ENCODE results near the gene TAL1. TPM values are rescaled to one million over a fixed set of nuclear protein-coding genes. Genes with fewer than 3 reads are reported as not detected.

TAL1 gene
- total and polyA plus RNA-seq, 8 donors = 0.28 to 3.2 (median 0.74) TPM

DNA sequence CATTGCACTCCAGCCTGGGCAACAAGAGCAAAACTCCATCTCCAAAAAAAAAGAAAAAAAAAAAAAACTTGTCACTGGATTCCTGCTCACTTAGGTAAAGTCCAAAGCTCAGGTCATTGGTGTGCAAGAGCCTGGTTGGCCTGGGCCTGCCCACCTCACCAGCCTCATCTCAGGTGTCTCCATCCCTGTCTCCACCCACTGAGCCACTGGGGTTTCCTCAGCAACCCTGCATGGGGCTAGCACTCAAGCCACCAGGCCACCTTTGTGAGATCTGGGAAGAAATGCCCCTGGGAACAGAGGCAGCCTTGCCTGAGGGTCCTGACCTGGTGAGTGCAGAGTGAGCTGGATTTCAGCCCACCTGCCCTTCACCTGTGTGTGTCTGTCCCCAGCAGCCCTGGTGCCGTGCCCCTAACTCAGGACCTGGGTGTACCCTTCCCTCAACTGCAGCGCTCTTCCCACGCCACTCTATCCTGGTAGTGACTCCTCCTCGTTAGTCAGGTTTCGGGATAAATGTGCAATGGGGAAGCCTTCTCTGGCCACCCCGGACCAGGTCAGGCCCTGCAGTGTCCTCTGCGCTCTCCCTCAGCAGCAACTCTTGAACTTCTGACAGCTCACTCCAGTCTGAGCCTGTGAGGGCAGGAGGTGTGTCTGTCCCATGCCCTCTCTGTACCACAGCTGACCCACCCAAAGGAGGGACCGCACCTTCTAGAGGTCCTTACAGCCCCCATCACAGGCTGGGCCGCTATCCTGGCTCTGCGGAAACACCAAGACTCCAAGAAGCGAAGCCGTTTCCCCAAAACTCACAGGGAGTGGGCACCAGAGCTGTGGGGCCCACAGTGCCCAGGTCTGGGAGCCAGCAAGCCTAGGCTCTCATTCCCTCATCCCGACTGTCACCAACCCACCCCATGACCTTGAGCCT is 45.5 kb downstream of the TAL1 start:
- ATAC-seq (no peak), FAIRE-seq (no peak), DNase-seq (no peak)
- Histone ChIP-seq H3K27ac (no peak overlapping the region), H3K4me1 (peaks cover 8 to 11% (median 8%) of the 10 kb centered on the region in 3 donors), H3K27me3 (no peaks in the 10 kb centered on the region), H3K9me3 (no peaks in the 10 kb centered on the region), H3K36me3 (no peaks in the 10 kb centered on the region), H3K4me3 (no peak overlapping the region)
- intact Hi-C loops (cut with DNase I) = loop anchor here in 2 of 3 donors (10.0 kb wide), 4 partner anchors 78 to 538 kb away; partner anchors contain the start of gene FOXE3 (in 1 of the 2)
- WGBS, 2 donors = 93 to 94% methylated on average over 13 of the region's 13 CpGs
- TF ChIP-seq, protein P1, sequence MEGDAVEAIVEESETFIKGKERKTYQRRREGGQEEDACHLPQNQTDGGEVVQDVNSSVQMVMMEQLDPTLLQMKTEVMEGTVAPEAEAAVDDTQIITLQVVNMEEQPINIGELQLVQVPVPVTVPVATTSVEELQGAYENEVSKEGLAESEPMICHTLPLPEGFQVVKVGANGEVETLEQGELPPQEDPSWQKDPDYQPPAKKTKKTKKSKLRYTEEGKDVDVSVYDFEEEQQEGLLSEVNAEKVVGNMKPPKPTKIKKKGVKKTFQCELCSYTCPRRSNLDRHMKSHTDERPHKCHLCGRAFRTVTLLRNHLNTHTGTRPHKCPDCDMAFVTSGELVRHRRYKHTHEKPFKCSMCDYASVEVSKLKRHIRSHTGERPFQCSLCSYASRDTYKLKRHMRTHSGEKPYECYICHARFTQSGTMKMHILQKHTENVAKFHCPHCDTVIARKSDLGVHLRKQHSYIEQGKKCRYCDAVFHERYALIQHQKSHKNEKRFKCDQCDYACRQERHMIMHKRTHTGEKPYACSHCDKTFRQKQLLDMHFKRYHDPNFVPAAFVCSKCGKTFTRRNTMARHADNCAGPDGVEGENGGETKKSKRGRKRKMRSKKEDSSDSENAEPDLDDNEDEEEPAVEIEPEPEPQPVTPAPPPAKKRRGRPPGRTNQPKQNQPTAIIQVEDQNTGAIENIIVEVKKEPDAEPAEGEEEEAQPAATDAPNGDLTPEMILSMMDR (IDR thresholded peaks at IDR 0.05) = no peak

DNA sequence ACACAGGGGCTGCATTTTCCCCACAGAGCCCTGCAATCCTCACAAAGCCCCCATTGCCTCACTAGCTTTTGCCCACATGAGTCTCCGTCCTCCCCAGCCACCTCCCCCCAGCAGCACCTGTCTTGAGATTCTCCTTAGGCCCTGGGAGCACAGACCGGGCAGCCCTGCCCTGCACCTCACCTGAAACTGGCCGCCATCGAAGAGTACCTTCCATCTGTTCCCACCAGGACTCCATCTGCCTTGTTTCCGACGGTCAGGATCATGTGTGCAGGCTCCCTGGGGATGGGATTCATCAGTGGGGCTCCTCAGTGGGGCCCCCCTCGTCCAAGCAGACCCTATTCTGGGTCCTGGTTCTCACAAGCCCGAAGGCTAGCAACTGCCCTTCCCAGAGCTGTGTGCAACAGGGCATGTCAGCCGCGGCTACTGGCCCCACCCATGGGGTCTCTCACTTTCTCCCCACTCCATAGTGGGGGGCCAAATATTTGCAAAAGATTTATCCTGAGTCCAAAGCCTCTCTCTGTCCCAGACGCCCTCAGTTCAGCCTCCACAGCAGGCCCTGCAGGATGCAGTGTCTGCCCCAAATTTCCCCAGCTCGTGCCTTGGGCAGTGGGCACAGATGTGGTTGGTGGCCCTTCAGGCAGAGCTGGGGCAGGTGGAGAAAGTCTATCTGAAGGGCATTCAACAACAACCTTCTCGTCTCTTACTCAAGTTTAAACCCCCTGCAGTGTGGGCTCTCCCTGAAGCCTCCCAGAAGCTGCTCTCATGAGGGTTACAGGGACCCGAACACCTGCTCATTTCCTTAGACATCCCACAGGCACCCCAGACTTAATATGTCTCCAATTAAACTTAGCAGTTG is 47.0 kb downstream of the TAL1 start:
- Histone ChIP-seq H3K36me3 (no peaks in the 10 kb centered on the region), H3K27me3 (no peaks in the 10 kb centered on the region), H3K4me1 (peaks cover under 1 to 4% (median 1%) of the 10 kb centered on the region in 3 donors), H3K4me3 (no peak overlapping the region), H3K9me3 (no peaks in the 10 kb centered on the region), H3K27ac (no peak overlapping the region)
- TF ChIP-seq, protein P1 (IDR thresholded peaks at IDR 0.05) = no peak
- WGBS, 2 donors = 82 to 88% methylated on average over 14 of the region's 14 CpGs
- ATAC-seq = no peak
- intact Hi-C loops (cut with DNase I) = loop anchor here in 2 of 3 donors (10.0 kb wide), 4 partner anchors 80 to 540 kb away; partner anchors contain the start of gene FOXE3 (in 1 of the 2)
- DNase-seq = no peak
- FAIRE-seq = no peak

DNA sequence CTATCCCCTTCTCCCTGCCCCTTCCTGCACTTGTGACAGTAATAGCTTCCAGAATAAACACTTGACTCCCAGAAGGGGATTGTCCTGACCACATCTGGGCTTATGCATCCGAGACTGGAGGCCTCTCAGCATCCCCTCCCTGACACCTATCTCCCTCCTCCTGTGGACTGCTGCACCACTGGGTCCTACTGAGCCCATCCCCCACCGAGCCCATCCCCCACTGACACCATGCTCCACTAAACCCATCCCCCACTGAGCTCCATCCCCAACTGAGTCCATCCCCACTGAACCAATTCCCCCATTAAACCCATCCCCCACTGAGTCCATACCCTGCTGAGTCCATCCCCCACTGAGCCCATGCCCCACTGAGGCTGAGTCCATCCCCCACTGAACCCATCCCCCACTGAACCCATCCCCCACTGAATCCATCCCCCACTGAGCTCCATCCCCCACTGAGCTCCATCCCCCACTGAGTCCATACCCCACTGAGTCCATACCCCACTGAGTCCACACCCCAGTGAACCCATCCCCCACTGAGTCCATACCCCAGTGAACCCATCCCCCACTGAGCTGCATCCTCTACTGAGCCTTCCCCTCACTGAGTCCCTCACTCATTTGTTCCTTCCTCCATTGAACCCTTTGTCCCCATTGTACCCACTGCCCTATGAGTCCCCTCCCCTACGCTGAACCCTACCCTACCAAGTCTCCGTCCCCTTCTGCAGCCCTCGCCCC is 47.8 kb downstream of the TAL1 start:
- peak in 1 of 4 donors; percentile 2 for ATAC-seq
- TF ChIP-seq, protein P1 (IDR thresholded peaks at IDR 0.05) = no peak
- no peak for FAIRE-seq
- no peaks in the 10 kb centered on the region for H3K9me3 ChIP-seq
- H3K27me3 ChIP-seq = no peaks in the 10 kb centered on the region
- DNase-seq = no peak
- H3K4me3 ChIP-seq = no peak overlapping the region
- H3K36me3 ChIP-seq = no peaks in the 10 kb centered on the region
- H3K27ac ChIP-seq = no peak overlapping the region
- H3K4me1 ChIP-seq = peaks cover 0 to 12% (median 6%) of the 10 kb centered on the region in 3 donors
- intact Hi-C loops (cut with DNase I) = loop anchor here in 2 of 3 donors (10.0 kb wide), 4 partner anchors 81 to 541 kb away; partner anchors contain the start of gene FOXE3 (in 1 of the 2)
- WGBS, 2 donors = 78 to 82% methylated on average over 5 of the region's 5 CpGs

DNA sequence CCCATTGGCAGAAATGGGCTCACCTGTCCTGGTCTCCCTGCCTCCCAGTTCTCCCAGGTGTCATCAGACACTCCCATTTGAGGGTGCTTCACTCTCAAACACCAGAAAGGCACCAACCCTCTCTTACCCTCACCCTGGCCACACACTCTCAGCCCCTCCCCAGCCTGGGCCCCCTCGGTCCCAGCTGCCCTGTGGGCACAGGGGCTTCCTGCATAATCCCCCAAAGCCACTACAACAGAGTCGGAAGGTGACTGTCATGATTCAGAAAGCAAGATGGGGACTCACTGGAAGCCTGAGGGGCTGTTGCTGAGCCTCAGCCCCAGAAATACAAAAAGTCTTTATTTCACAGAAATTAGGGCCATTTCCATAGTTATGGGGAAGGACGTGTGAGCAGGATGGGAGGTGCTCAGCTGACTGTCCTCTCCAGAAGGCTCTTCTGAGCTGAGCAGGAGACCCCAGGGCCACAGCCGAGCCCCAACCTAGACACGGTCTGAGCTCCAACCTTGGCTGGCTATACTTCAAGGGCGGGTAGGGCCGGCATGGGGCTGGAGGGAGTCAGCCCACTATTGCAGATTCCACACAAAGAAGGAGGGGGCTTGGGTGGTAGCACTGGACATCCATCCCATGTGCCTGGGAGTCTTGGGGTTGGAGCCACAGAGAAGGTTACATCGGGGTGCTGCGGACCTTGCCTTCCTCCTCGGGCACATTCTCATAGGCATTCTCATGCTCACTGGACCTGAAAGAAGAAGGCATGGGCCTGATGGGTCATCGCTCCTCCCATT is 48.5 kb downstream of the TAL1 start:
- intact Hi-C loops (cut with DNase I) = loop anchor here in 2 of 3 donors (10.0 kb wide), 4 partner anchors 81 to 541 kb away; partner anchors contain the start of gene FOXE3 (in 1 of the 2)
- WGBS, 2 donors = 78 to 81% methylated on average over 11 of the region's 11 CpGs
- Histone ChIP-seq H3K9me3 (no peaks in the 10 kb centered on the region), H3K27ac (no peak overlapping the region), H3K36me3 (no peaks in the 10 kb centered on the region), H3K27me3 (no peaks in the 10 kb centered on the region), H3K4me3 (no peak overlapping the region), H3K4me1 (peaks cover 0 to 12% (median 6%) of the 10 kb centered on the region in 3 donors)
- DNase-seq (no peak), ATAC-seq (no peak), FAIRE-seq (no peak)
- TF ChIP-seq, protein P1 (IDR thresholded peaks at IDR 0.05) = no peak
